Endothelial cell of umbilical vein (primary cell): Measurements from ENCODE around the gene C17orf75. TPM values are rescaled to one million over a fixed set of nuclear protein-coding genes. Genes with fewer than 3 reads are reported as not detected.

Source experiments
- BruUV-seq: library from RNA; stranded (reverse); fragments of 400-500 nt; replicated peaks from 2 replicates; lab custom pipeline; 2021; lab: Mats Ljungman, UMichigan
- CTCF ChIA-PET: fragments of 300-600, 350-600 bp; sonication (Branson Sonifier 250); formaldehyde crosslinking; loops from one replicate; lab custom pipeline; 2021; ENCODE audit warnings: antibody characterized with exemption, inconsistent platforms; lab: Charles Lee
- POLR2A ChIA-PET: fragments of 300-600, 350-600 bp; sonication (Branson Sonifier 250); formaldehyde crosslinking; loops from one replicate; lab custom pipeline; 2021; ENCODE audit warnings: antibody characterized with exemption, inconsistent platforms; lab: Charles Lee
- DNase-seq: peaks from one replicate; pipeline ENCODE4 v3.0.0-alpha.2; 2011; ENCODE audit warnings: low read depth, low spot score
- FAIRE-seq: peaks from 2 replicates; lab custom pipeline; 2011; peaks lifted over from hg19 to GRCh38; lab: Jason Lieb, UNC
- H2AFZ ChIP-seq: 2 replicates; pipeline ENCODE4 v1.6.0; 2012; ENCODE audit warnings: low read depth, low read length, control low read depth, inconsistent platforms
- H3K27ac ChIP-seq: 2 replicates; pipeline ENCODE4 v1.5.1; 2011; ENCODE audit warnings: low read depth, mild to moderate bottlenecking, control low read depth, low read length, moderate library complexity; ENCODE audit not compliant: insufficient read depth
- H3K27me3 ChIP-seq, 2 experiments: 2 replicates each; pipeline versions ENCODE4 v1.6.0 to v1.6.1; 2011; ENCODE audit warnings: low read length in 2 of 2, mixed read lengths in 1 of 2; ENCODE audit not compliant: control insufficient read depth in 2 of 2, insufficient read depth in 2 of 2
- H3K36me3 ChIP-seq, 2 experiments: 2 replicates in 1 of 2; 3 replicates in 1 of 2; pipeline ENCODE4 v1.5.1; 2011; ENCODE audit warnings: low read length in 2 of 2, mild to moderate bottlenecking in 1 of 2, moderate library complexity in 1 of 2; ENCODE audit not compliant: control insufficient read depth in 2 of 2, insufficient read depth in 2 of 2; ENCODE audit errors: extremely low read depth in 1 of 2
- H3K4me1 ChIP-seq: 3 replicates; pipeline ENCODE4 v1.5.1; 2011; ENCODE audit warnings: mild to moderate bottlenecking, low read length; ENCODE audit not compliant: control insufficient read depth, insufficient read depth; ENCODE audit errors: extremely low read depth
- H3K4me2 ChIP-seq: 2 replicates; pipeline ENCODE4 v1.6.1; 2011; ENCODE audit warnings: low read length, control low read depth, mixed read lengths; ENCODE audit not compliant: insufficient read depth
- H3K4me3 ChIP-seq, 3 experiments: fragments of 200-600 bp in 1 of 3; sonication (generic), shearing (Covaris generic) in 1 of 3; replicated peaks in 1 of 3; 2 replicates each; pipeline ENCODE4 v1.5.1; 2011 to 2016; ENCODE audit warnings: control low read depth in 3 of 3, low read length in 3 of 3, mild to moderate bottlenecking in 2 of 3, inconsistent platforms in 1 of 3, low read depth in 1 of 3, moderate library complexity in 1 of 3; ENCODE audit not compliant: insufficient read depth in 1 of 3
- H3K79me2 ChIP-seq: 2 replicates; pipeline ENCODE4 v1.6.0; 2012; ENCODE audit warnings: low read length, inconsistent platforms; ENCODE audit not compliant: control insufficient read depth, insufficient read depth
- H3K9ac ChIP-seq: replicated peaks from 2 replicates; pipeline ENCODE3; 2011; ENCODE audit warnings: low read length, control low read depth; ENCODE audit not compliant: insufficient read depth; ENCODE audit errors: extremely low read depth
- H3K9me1 ChIP-seq: replicated peaks from 3 replicates; pipeline ENCODE4 v1.6.0; 2011; ENCODE audit warnings: mild to moderate bottlenecking, low read length; ENCODE audit not compliant: control insufficient read depth, insufficient read depth; ENCODE audit errors: extremely low read depth
- H3K9me3 ChIP-seq: replicated peaks from 2 replicates; pipeline ENCODE4 v1.5.1; 2012; ENCODE audit warnings: low read length, inconsistent platforms; ENCODE audit not compliant: control insufficient read depth, insufficient read depth
- H4K20me1 ChIP-seq: replicated peaks from 2 replicates; pipeline ENCODE3; 2011; ENCODE audit warnings: mild to moderate bottlenecking, low read length; ENCODE audit not compliant: control insufficient read depth, insufficient read depth; ENCODE audit errors: extremely low read depth
- EZH2 ChIP-seq: IDR thresholded peaks from 2 replicates; pipeline ENCODE4 v1.6.1; 2012; ENCODE audit warnings: borderline replicate concordance, low read depth, mild to moderate bottlenecking, moderate library complexity, low read length, inconsistent platforms; ENCODE audit not compliant: severe bottlenecking
- GATA2 ChIP-seq: IDR thresholded peaks from 2 replicates; pipeline ENCODE4 v1.7.0; 2011; ENCODE audit warnings: low read depth, mild to moderate bottlenecking, moderate library complexity, mixed read lengths, low read length; ENCODE audit not compliant: insufficient read length, insufficient read depth
- JUN ChIP-seq: IDR thresholded peaks from 2 replicates; pipeline ENCODE4 v1.6.1; 2011; ENCODE audit warnings: borderline replicate concordance, low read depth; ENCODE audit not compliant: insufficient read length, insufficient read depth
- MYC ChIP-seq: IDR thresholded peaks from one replicate; pipeline ENCODE4 v1.6.1; 2011; ENCODE audit warnings: mild to moderate bottlenecking, low read depth, low read length
- POLR2AphosphoS5 ChIP-seq: IDR thresholded peaks from 2 replicates; pipeline ENCODE4 v1.6.1; 2012; ENCODE audit warnings: low read depth, mild to moderate bottlenecking, control low read depth, low read length, moderate library complexity; ENCODE audit not compliant: insufficient read depth
- dilution Hi-C: fragments of 300-500 bp; cut with MboI; formaldehyde crosslinking; loops from one replicate; pipeline ENCODE4 v1.15.0; 2019; ENCODE audit warnings: low sequenced_read_pairs; ENCODE audit not compliant: extremely low pct_ligation_motif_present
- intact Hi-C: fragments of 100-400 bp; cut with micrococcal nuclease; formaldehyde crosslinking; loops from one replicate; pipeline ENCODE4 v1.10.0; 2022
- polyA plus RNA-seq, 4 experiments: library from polyadenylated mRNA; depleted of rRNA in 3 of 4; stranded (reverse) in 3 of 4; unstranded in 1 of 4; fragments of >200 nt; gene quantifications; 2 replicates each; pipeline versions ENCODE4 v1.2.1 to v1.2.3, GENCODE V29; 2011 to 2012; ENCODE audit warnings: missing spikeins in 1 of 4
- total RNA-seq: library from RNA; stranded (reverse); gene quantifications from 2 replicates; pipeline ENCODE4 v1.2.3, GENCODE V29; 2021

The C17orf75 gene
- total and polyA plus RNA-seq, 2 donors (not counting 3 experiments of a cell fraction or from before 2014, with no cell fraction given) = 8.8 to 21.5 TPM

DNA sequence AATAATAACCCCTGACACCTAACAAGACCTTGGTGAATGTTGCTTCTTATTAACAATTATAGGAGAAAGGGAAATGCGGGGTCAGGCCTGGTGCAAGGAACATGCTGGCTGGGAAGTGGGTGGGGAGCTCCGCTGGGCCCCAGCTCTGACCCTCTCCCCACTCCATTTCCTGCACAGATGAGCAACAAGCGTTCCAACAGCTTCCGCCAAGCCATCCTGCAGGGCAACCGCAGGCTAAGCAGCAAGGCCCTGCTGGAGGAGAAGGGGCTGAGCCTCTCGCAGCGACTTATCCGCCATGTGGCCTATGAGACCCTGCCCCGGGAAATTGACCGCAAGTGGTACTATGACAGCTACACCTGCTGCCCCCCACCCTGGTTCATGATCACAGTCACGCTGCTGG, 53.4 kb downstream of the C17orf75 start:
- no peak for DNase-seq
- ChIA-PET CTCF (interaction anchor here (3.5 kb wide), 1 partner anchor 17 kb away, joined by 14 read pairs; no protein-coding TSS in a partner anchor), POLR2A (no interaction called here)
- Histone ChIP-seq H3K4me2 (no peak overlapping the region), H3K27me3 (peaks cover 0 to 2% of the 10 kb centered on the region in 2 experiments), H3K9me3 (no peaks in the 10 kb centered on the region), H3K4me3 (no peak overlapping the region), H4K20me1 (no peaks in the 10 kb centered on the region), H3K36me3 (no peaks in the 10 kb centered on the region), H3K27ac (no peak overlapping the region), H3K9me1 (no peaks in the 10 kb centered on the region), H3K9ac (no peak overlapping the region), H2AFZ (no peak overlapping the region), H3K4me1 (peaks cover 9% of the 10 kb centered on the region), H3K79me2 (no peaks in the 10 kb centered on the region)
- no TSS peak for BruUV-seq
- dilution Hi-C loops = no loop called here
- TF ChIP-seq EZH2 (no peak), MYC (no peak), GATA2 (peak; percentile 19), POLR2AphosphoS5 (peak; percentile 39), JUN (no peak)
- intact Hi-C loops = no loop called here
- FAIRE-seq = peak; percentile 15

DNA sequence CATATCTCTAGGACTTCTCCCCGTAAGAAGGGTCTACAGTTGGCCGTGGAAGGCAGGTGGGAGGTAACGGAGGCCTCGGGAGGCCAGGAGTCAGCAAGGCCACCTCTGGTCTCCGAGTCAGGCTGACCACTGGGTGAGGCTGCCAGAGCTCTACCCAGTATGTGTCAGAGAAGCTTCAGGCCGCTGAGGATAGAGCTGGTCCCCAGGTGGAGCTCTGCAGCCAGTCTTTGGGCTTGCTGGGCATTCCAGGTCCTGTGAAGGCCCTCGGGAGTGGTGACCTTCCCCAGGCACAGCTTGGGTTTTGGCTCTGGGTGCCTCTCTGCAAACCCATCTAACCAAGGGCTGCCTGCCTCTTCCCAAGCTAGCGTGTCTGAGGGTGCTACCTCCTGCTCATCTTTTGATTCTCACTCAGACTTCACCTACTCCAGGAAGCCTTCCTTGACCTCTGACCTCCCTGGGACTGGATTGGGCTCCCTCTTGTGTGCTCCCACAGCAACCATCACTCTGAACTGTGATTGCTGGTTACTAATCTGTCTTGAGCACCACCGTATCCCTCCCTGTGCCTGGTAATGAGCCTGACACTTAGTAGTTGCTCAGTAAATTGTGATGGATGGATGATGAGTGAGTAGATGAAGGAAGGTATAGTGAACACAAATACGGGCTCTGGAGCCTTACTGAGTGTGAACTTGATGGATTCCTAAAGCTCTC, 54.0 kb downstream of the C17orf75 start:
- H3K9ac ChIP-seq = no peak overlapping the region
- peaks cover 9% of the 10 kb centered on the region for H3K4me1 ChIP-seq
- DNase-seq = no peak
- no peak overlapping the region for H3K4me2 ChIP-seq
- peaks cover 0 to 2% of the 10 kb centered on the region in 2 experiments for H3K27me3 ChIP-seq
- no peaks in the 10 kb centered on the region for H3K36me3 ChIP-seq
- TF ChIP-seq JUN (no peak), POLR2AphosphoS5 (no peak)
- no peak overlapping the region for H3K4me3 ChIP-seq
- FAIRE-seq = no peak
- ChIA-PET POLR2A (no interaction called here), CTCF (interaction anchor here (1.4 to 3.5 kb wide), 2 partner anchors 17 to 32 kb away, joined by 3 to 14 read pairs; no protein-coding TSS in a partner anchor)
- H3K9me1 ChIP-seq = no peaks in the 10 kb centered on the region
- BruUV-seq = no TSS peak
- dilution Hi-C loops = no loop called here
- H3K9me3 ChIP-seq = no peaks in the 10 kb centered on the region
- H3K79me2 ChIP-seq = no peaks in the 10 kb centered on the region
- H2AFZ ChIP-seq = no peak overlapping the region
- no peaks in the 10 kb centered on the region for H4K20me1 ChIP-seq
- intact Hi-C loops = no loop called here
- H3K27ac ChIP-seq = no peak overlapping the region
